Measurements from ENCODE around the gene SPATA32. TPM values are rescaled to one million over a fixed set of nuclear protein-coding genes. Genes with fewer than 3 reads are reported as not detected.

The SPATA32 gene
- total RNA-seq, 1 experiment from 2014 or later: 0.85 TPM

- H3K36me3 Mint-ChIP-seq (ENCODE audit: insufficient read depth, unreplicated experiment): peaks cover 17% of the 10 kb centered on the region
- no peaks in the 10 kb centered on the region for H3K9me3 Mint-ChIP-seq (ENCODE audit: low read depth, unreplicated experiment)
- H3K4me3 Mint-ChIP-seq (ENCODE audit: low read depth, unreplicated experiment): peak overlapping the region; percentile 22
- TF ChIP-seq CTCF (IDR thresholded peaks at IDR 0.05; ENCODE audit: unreplicated experiment): no peak
- no peak overlapping the region for H3K27ac Mint-ChIP-seq (ENCODE audit: unreplicated experiment)
- H3K4me1 Mint-ChIP-seq (ENCODE audit: low read depth, unreplicated experiment): peaks cover 22% of the 10 kb centered on the region
- intact Hi-C loops (cut with micrococcal nuclease; ENCODE audit: unreplicated experiment): no loop called here
- no peak for DNase-seq
- BruUV-seq (replicated peaks): no TSS peak
- CTCF ChIA-PET: interaction anchor here (1.2 to 6.4 kb wide), 2 partner anchors 8 to 20 kb away, joined by 3 to 66 read pairs; no protein-coding TSS in a partner anchor
- peaks cover 23% of the 10 kb centered on the region for H3K27me3 Mint-ChIP-seq (ENCODE audit: unreplicated experiment)
Observed at GRCh38 chr17:45227101-45227925, 34.6 kb downstream of the SPATA32 start.

DNA sequence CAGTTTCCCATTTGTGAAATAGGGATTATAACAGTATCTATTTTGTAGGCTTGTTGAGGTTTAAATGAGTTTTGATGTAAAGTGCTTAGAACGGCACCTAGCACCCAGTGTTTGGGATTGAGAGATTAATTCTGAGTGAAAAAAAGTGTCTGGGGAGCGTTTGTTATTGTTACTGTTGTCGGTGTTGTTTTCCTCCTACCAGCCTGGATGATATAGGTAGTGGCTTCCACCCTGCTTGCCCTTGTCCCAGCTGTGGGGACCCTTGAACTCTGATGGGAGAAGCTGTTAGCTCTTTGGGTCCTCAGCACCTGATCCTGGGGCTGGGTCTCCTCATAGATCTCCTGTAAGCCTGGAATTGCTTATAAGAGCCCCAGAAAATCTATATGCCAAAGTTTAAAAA is 35.3 kb downstream of the SPATA32 start:
- no TSS peak for BruUV-seq (replicated peaks)
- peaks cover 22% of the 10 kb centered on the region for H3K4me1 Mint-ChIP-seq (ENCODE audit: low read depth, unreplicated experiment)
- no peak for DNase-seq
- H3K9me3 Mint-ChIP-seq (ENCODE audit: low read depth, unreplicated experiment): no peaks in the 10 kb centered on the region
- H3K36me3 Mint-ChIP-seq (ENCODE audit: insufficient read depth, unreplicated experiment): peaks cover 21% of the 10 kb centered on the region
- CTCF ChIA-PET: no interaction called here
- TF ChIP-seq CTCF (IDR thresholded peaks at IDR 0.05; ENCODE audit: unreplicated experiment): no peak
- intact Hi-C loops (cut with micrococcal nuclease; ENCODE audit: unreplicated experiment): no loop called here
- H3K4me3 Mint-ChIP-seq (ENCODE audit: low read depth, unreplicated experiment): peak overlapping the region; percentile 22
- H3K27ac Mint-ChIP-seq (ENCODE audit: unreplicated experiment): no peak overlapping the region
- peaks cover 27% of the 10 kb centered on the region for H3K27me3 Mint-ChIP-seq (ENCODE audit: unreplicated experiment)

DNA sequence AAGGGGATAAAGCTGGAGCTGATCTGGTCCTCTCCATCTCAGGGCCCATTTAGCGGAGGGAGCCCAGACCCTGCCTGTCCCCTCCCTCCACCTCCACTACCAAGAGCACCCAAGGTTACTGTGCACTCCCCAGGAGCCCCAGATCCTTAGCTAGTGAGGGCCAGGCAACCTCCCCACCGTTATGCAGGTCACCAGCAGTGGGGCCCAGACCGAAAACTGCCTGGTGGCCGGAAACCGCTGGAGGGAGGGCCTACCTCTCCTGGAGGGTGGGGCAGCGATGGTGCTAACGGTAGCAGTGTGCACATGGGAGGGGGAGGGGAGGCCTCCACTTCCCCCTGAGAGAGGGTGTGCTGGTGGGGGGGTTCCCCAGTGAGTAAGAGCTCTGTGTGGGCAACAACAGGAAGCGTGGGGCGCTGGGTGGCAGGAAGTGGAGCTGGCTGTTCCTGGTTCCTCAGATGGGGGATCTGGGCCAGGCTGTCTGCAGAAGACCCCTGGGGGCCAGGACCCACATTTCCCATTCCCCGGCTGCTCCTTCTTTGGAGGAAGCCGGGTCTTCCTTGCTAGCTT is 35.8 kb downstream of the SPATA32 start:
- Mint-ChIP-seq H3K27me3 (ENCODE audit: unreplicated experiment) (peaks cover 28% of the 10 kb centered on the region), H3K4me3 (ENCODE audit: low read depth, unreplicated experiment) (no peak overlapping the region), H3K27ac (ENCODE audit: unreplicated experiment) (no peak overlapping the region), H3K4me1 (ENCODE audit: low read depth, unreplicated experiment) (peaks cover 22% of the 10 kb centered on the region), H3K9me3 (ENCODE audit: low read depth, unreplicated experiment) (no peaks in the 10 kb centered on the region), H3K36me3 (ENCODE audit: insufficient read depth, unreplicated experiment) (peaks cover 18% of the 10 kb centered on the region)
- CTCF ChIA-PET: interaction anchor here (1.1 kb wide), 1 partner anchor 77 kb away, joined by 3 read pairs; no protein-coding TSS in a partner anchor
- BruUV-seq (replicated peaks): no TSS peak
- intact Hi-C loops (cut with micrococcal nuclease; ENCODE audit: unreplicated experiment): no loop called here
- no peak for DNase-seq
- TF ChIP-seq CTCF (IDR thresholded peaks at IDR 0.05; ENCODE audit: unreplicated experiment): no peak

DNA sequence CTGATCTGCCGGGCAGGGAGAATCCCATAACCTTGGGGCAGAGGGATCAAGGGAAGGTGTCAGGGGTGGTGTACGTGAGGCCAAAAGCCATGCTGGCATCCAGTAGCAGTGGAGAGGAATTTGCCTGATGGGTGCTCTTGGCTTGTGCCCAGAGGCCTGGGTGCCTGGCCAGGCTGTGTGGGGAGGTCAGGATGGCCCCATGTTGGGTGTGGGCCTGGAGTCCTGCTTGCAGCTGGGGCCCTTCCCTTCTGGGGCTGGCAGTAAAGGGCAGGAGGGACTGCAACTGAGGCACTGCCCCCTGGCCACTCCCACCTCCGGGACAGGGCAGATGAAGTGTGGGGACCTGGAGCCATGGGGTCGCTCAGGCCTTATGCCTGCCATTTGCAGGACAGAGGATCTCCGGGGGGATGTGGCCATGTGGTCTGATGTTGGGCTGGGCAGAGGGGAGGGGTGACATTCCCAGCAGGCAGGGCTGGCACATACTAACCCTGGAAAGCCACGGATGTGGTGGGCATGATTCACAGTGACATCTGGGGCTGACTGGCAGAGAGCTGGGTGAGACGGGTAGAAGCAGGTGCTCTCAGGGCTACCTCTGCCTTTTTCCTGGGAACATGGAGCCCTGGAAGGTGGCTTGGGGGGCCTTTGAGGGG is 36.7 kb downstream of the SPATA32 start:
- no peak overlapping the region for H3K27ac Mint-ChIP-seq (ENCODE audit: unreplicated experiment)
- intact Hi-C loops (cut with micrococcal nuclease; ENCODE audit: unreplicated experiment): no loop called here
- CTCF ChIA-PET: interaction anchor here (1.1 kb wide), 1 partner anchor 76 kb away, joined by 3 read pairs; no protein-coding TSS in a partner anchor
- no peak overlapping the region for H3K4me3 Mint-ChIP-seq (ENCODE audit: low read depth, unreplicated experiment)
- peaks cover 37% of the 10 kb centered on the region for H3K27me3 Mint-ChIP-seq (ENCODE audit: unreplicated experiment)
- H3K9me3 Mint-ChIP-seq (ENCODE audit: low read depth, unreplicated experiment): no peaks in the 10 kb centered on the region
- no peak for TF ChIP-seq CTCF (IDR thresholded peaks at IDR 0.05; ENCODE audit: unreplicated experiment)
- no TSS peak for BruUV-seq (replicated peaks)
- no peak for DNase-seq
- peaks cover 16% of the 10 kb centered on the region for H3K36me3 Mint-ChIP-seq (ENCODE audit: insufficient read depth, unreplicated experiment)
- peaks cover 22% of the 10 kb centered on the region for H3K4me1 Mint-ChIP-seq (ENCODE audit: low read depth, unreplicated experiment)

All from Calu3 (cell line).